NAMALWA (cell line): ENCODE data around the gene PLD3.

Experiments
- DNase-seq: peaks from one replicate; pipeline ENCODE4 v3.0.0-alpha.2; 2015; ENCODE audit warnings: low spot score

Gene PLD3

DNA sequence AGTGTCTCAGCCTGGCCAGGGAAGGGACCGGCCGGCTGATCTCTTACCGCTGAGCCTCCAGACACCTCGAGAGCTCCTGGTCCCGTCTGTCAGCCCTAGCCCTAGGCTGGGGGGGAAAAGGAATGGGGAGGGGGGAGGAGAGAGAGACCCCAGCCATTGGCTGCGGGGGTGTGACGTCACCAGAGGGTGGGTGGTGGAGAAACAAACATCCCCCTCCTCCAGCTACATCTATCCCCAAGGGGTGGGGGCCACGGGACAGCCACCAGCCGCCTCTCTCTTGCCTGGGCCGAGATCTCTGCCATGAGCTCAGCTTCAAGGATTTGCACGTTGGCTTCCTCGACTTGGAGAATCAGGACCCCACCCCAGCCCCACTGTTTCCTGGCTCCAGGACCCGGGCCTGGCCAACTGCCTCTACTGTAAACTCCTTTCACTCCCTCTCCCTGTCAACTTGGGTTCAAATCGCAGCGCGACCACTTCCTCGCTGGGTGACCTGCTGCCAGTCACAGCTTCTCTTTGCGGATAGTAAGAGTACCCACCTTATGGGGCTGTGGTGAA is 64.9 kb downstream of the PLD3 start, which contains the start of gene PRX:
Gene PRX (minus strand): TSS at position 88 of the 555 bp plus-strand sequence. CDS start 5,446 bp downstream, outside the sequence.
- DNase-seq: no peak

- DNase-seq: no peak
These were observed 66.3 kb downstream of the PLD3 start for GRCh38 chr19:40414542-40415535.

GRCh38 chr19:40415768-40416167 is 67.3 kb downstream of the PLD3 start:
- no peak for DNase-seq

DNA sequence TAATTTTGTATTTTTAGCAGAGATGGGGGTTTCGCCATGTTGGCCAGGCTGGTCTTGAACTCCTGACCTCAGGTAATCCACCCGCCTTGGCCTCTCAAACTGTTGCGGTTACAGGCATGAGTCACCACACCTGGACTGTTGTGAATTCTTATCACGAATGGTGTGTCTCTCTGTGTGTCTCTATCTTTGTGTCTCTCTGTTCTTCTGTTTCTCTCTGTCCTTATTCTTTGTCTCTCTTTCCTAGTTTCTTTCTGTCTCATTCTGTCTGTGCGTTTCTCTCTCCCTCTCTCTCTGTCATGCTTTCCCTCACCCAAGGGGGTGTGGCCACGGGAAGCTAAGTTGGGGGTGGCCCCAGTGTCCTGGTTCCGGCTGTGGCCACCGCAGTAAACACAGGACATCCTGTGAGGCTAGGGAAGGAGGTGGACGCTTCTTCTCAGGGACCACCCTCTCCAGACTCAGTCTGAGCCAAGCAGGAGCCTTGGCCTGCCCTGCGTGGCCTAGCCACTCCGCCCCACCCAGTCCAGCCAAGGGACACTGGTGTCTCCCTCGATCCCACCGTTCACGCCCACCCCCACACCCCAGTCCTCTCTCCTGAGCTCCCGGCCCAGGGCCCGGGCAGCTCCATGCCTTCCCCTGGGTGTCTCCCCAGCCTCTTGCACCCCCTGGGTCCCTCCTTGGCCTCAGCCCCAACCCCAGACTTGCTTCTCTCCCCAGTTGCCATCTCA is 68.6 kb downstream of the PLD3 start:
- no peak for DNase-seq

- no peak for DNase-seq
These were observed 69.1 kb downstream of the PLD3 start for GRCh38 chr19:40417643-40417981.

DNA sequence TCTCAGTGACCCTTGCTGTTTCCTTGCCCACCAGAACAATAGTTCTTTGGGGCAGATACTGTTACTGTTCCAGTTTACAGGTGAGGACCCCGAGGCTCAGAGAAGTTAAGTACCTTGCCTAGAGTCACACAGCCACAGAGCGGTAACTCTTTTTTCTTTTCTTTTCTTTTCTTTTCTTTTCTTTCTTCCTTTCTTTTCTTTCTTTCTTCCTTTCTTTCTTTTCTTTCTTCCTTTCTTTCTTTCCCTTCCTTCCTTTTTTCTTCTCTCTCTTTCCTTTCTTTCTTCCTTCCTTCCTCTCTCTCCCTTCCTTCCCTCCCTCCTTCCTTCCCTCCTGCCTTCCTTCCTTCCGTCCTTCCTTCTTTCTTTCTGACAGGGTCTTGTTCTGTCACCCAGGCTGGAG is 69.5 kb downstream of the PLD3 start:
- no peak for DNase-seq

GRCh38 chr19:40419066-40419612 is 70.6 kb downstream of the PLD3 start:
- DNase-seq: no peak

GRCh38 chr19:40419780-40420179 is 71.3 kb downstream of the PLD3 start:
- no peak for DNase-seq

DNA sequence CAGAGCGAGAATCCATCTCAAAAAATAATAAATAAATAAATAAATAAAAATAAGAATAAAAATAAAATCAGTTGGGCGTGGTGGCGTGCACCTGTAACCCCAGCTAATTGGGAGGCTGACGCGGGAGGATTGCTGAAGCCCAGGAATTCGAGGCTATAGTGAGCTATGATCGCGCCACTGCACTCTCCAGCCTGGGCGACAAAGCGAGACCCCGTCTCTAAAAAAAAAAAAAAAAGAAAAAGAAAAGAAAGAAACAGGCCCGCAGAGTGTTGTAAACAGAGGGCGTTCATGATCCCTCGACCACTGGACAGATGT is 71.9 kb downstream of the PLD3 start:
- no peak for DNase-seq

DNA sequence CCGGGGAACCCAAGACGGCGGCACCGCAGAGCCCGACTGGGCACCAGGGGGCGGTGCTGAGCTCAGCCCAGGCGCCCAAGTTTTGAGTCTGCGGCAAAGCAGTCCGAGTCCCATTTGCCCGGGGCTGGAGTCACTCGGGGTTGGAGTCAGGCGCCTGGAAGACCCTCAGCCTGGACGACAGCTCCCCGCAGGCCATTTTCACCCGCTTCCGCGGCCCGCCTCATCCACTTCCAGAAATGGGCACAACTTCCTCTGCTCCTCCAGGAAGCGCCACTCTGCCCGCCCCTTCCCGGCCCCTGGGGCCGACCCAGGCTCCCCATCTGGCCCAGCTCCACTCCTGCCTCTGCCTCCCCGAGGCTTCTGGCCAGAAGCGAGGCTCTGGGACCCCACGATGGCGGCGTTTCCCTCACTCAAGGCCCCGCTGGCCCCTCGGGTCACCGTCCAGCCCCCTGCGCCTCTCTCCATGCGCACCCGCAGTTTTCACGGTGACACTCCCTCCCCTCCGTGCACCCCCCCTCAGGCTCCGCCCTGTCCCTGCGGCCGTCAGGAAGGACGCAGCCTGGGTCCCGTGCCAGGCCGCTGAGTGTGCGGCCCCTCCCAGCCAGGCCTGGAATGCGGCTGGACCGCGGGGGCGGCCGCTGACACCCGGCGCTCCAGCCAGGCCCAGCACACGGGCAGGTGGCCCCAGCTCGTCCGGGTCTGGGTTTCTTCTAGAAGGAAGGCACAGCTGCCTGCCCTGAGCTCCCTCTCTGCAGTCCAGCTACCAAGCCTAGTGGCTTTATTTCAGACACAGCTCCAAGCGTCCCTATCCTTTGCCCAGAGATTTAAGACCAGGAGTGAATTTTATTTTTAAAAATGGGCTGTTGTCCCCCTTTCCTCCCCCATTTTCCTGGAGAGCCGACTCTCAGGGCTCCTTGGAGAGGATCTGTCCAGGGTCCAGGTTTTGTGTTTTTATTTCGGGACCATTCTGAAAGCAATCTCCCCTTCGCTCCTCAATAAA is 72.6 kb downstream of the PLD3 start:
- peak; percentile 84 for DNase-seq

- no peak for DNase-seq
These were observed 73.7 kb downstream of the PLD3 start for GRCh38 chr19:40421993-40422747.

DNA sequence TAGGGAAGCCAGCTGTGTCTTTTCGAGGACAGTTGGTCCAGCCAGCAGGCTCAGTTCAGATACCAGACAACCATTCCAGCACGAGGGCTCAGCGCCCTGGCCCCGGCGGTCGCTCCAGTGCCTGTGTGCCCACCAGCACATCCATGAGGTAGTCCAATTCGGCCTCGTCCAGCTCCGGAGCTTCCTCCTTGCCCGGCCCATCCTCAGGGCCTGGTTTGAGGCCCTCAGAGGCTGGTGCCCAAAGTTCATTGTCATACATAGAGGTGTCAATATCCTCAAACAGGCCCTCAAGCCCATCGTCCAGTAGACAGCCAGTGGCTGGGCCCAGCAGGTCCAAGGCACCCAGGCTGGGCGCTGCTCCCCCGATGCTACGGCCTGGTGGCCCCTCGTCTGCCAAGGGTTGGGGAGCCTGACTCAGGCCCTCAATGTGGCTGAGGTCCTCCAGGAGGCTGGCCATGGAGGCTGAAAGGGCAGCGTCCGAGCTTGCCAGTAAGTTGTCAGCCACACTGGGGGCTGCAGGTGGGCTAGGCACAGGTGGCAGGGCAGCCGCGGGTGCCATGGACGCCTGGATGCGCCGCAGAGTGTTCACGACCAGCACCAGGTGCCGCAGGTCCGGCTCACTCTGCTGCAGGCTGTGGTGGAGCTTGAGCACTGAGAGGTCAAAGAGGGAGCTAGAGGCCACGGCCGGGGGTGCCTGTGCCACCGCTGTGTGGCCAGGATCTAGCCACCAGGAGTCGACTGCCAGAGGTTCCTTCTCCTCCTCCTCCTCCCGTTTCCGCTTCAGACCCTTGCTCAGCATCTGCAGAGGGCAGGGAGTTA is 74.5 kb downstream of the PLD3 start:
- no peak for DNase-seq

GRCh38 chr19:40423938-40424337 is 75.4 kb downstream of the PLD3 start:
- DNase-seq: no peak

DNA sequence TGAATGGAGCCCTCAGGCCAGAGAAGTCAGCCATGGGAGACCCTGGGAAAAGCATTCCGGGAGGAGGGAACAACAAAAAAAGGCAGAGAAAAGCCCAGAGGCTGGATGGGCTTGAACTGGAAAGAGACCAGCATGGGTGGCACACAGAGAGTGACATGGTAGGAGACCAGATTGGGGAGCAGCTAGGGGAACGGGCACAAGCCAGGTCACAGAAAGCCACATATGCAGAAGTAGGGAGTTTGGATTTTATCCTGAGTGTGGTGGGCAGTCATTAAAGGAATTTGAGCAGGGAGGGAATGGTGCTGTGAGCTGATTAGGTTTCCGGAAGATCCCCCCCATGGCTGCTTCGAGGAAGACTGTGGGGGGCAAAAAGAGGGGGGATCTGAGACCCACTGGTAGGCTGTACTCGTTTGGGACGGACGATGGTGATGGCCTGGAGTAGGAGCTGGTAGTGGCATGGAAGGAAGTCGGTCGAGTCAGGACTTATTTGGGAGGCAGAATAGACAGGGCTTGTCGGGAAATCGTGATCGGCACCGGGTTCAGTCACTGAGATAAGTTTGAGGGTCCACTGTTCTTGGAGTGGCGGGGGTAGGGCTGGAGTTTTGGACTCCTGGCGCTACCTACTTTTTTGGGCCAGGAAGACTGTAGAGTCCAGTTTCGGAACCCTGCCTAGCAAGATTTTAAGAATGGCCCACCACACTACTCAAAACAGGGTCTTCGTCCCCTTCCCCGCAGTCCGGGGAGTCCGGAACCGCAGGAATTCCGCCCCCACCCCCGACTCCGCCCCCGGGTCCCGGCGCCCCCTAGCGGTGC is 76.3 kb downstream of the PLD3 start:
- DNase-seq: peak; percentile 40

GRCh38 chr19:40425450-40426287 is 77.2 kb downstream of the PLD3 start, which contains the start of gene SERTAD1:
TSS of gene SERTAD1 (minus strand) at chr19:40425992. CDS start at chr19:40423546, 2,446 bp downstream.
- DNase-seq: peak; percentile 99
